ENCODE data around the gene AMMECR1L. TPM values are rescaled to one million over a fixed set of nuclear protein-coding genes. Genes with fewer than 3 reads are reported as not detected.

The AMMECR1L gene
- polyA plus RNA-seq, 2 of the 4 experiments (the other 2 are of a cell fraction) = 15.6 to 23.0 TPM

GRCh38 chr2:127877136-127877535, 8.6 kb downstream of the AMMECR1L start (continued):
- TF ChIP-seq SREBF2 (IDR thresholded peaks at IDR 0.05) = no peak
- no peak for TF ChIP-seq KDM5A (IDR thresholded peaks at IDR 0.05)
- TF ChIP-seq MAX (IDR thresholded peaks at IDR 0.05) = no peak
- TF ChIP-seq NR3C1 (IDR thresholded peaks at IDR 0.05) = no peak
- TF ChIP-seq SMC3 (IDR thresholded peaks at IDR 0.05) = no peak
- TF ChIP-seq FOSB (CRISPR knock-in tag; IDR thresholded peaks at IDR 0.05) = no peak
- TF ChIP-seq HOXA7 (CRISPR knock-in tag; IDR thresholded peaks at IDR 0.05) = no peak
- no peak for TF ChIP-seq JUNB (IDR thresholded peaks at IDR 0.05)
- TF ChIP-seq HMGXB4 (CRISPR knock-in tag; IDR thresholded peaks at IDR 0.05; ENCODE audit: borderline replicate concordance) = no peak

- Histone ChIP-seq H3K4me2 (no peak overlapping the region), H3K9me3 (no peaks in the 10 kb centered on the region), H3K4me3 (no peak overlapping the region), H3K27ac (no peak overlapping the region), H3K4me1 (peaks cover 3% of the 10 kb centered on the region; the same call in 1 of the 3 replicates)
- DNase-seq (ENCODE audit: low read depth in 1 of 2, low spot score in 1 of 2) (no peak), FAIRE-seq (no peak), ATAC-seq (no peak)
- 91% methylated on average over 7 of the region's 7 CpGs for WGBS (ENCODE audit: missing lambda C conversion rate)
- TF ChIP-seq RFX5 (IDR thresholded peaks at IDR 0.05) (no peak), ELK1 (IDR thresholded peaks at IDR 0.05; ENCODE audit: low read depth, low read length) (no peak), CTCF (IDR thresholded peaks at IDR 0.05) (no peak), ZSCAN20 (CRISPR knock-in tag; IDR thresholded peaks at IDR 0.05) (no peak), EHF (CRISPR knock-in tag; IDR thresholded peaks at IDR 0.05) (no peak)
- ChIA-PET POLR2A (no interaction called here), CTCF (no interaction called here)
These were observed 11.1 kb downstream of the AMMECR1L start for GRCh38 chr2:127874378-127875269.

GRCh38 chr2:127873707-127874303, 12.0 kb downstream of the AMMECR1L start:
- FAIRE-seq (no peak), DNase-seq (ENCODE audit: low read depth in 1 of 2, low spot score in 1 of 2) (no peak), ATAC-seq (no peak)
- WGBS (ENCODE audit: missing lambda C conversion rate) = 94% methylated on average over 14 of the region's 14 CpGs
- peaks cover 3% of the 10 kb centered on the region; the same call in 1 of the 3 replicates for H3K4me1 ChIP-seq
- no peaks in the 10 kb centered on the region for H3K9me3 ChIP-seq
- no peak for TF ChIP-seq SMC3 (IDR thresholded peaks at IDR 0.05)
- TF ChIP-seq EP300 (IDR thresholded peaks at IDR 0.05) = no peak
- no peak for TF ChIP-seq KDM1A (IDR thresholded peaks at IDR 0.05; ENCODE audit: low read depth)
- no peak for TF ChIP-seq ESRRA (IDR thresholded peaks at IDR 0.05; ENCODE audit: borderline replicate concordance, low read length)
- no peak for TF ChIP-seq RARB (CRISPR knock-in tag; IDR thresholded peaks at IDR 0.05)
- TF ChIP-seq POLR2A (IDR thresholded peaks at IDR 0.05; ENCODE audit: low read length) = no peak
- no peak for TF ChIP-seq TFCP2L1 (CRISPR knock-in tag; IDR thresholded peaks at IDR 0.05)
- no peak for TF ChIP-seq NR3C1 (IDR thresholded peaks at IDR 0.05)
- TF ChIP-seq NFE2L2 (conservative IDR thresholded peaks at IDR 0.05; ENCODE audit: low read length) = no peak
- no peak for TF ChIP-seq RNF2 (IDR thresholded peaks at IDR 0.05; ENCODE audit: borderline replicate concordance, low read depth)
- no peak for TF ChIP-seq ELK1 (IDR thresholded peaks at IDR 0.05; ENCODE audit: low read depth, low read length)
- TF ChIP-seq USF2 (IDR thresholded peaks at IDR 0.05) = no peak
- CTCF ChIA-PET = no interaction called here
- POLR2A ChIA-PET = no interaction called here
- no peak overlapping the region for H3K27ac ChIP-seq
- no peak overlapping the region for H3K4me2 ChIP-seq
- H3K4me3 ChIP-seq = no peak overlapping the region
